Stomach (tissue), 4 donors: ENCODE results near the gene ERH.

Experiments used
- CTCF ChIP-seq, 7 experiments: fragments of 450-650 bp in 4 of 7; fragments of 200-600 bp in 3 of 7; sonication (generic) in 3 of 7; IDR thresholded peaks; one replicate each; pipeline ENCODE4 v1.5.1; 2016 to 2019; ENCODE audit warnings: antibody characterized with exemption in 7 of 7, control low read depth in 2 of 7, mild to moderate bottlenecking in 1 of 7
- POLR2A ChIP-seq, 4 donors: fragments of 450-650 bp; IDR thresholded peaks; one replicate each; pipeline ENCODE4 v1.6.1; 2016; ENCODE audit warnings: antibody characterized with exemption in 4 of 4, control low read depth in 2 of 4, mild to moderate bottlenecking in 1 of 4, moderate library complexity in 1 of 4
- POLR2AphosphoS5 ChIP-seq, 3 donors: sonication (generic); formaldehyde crosslinking; IDR thresholded peaks; one replicate each; pipeline ENCODE4 v1.6.1; 2016; ENCODE audit warnings: antibody characterized with exemption in 3 of 3

- no peak for TF ChIP-seq CTCF (IDR thresholded peaks at IDR 0.05)
- no peak for TF ChIP-seq POLR2AphosphoS5 (IDR thresholded peaks at IDR 0.05)
- no peak for TF ChIP-seq POLR2A (IDR thresholded peaks at IDR 0.05)
Observed at GRCh38 chr14:69373104-69373503, 25.0 kb downstream of the ERH start.
